DMS79 treated with DMSO at 0.1 percent for 48 hours (cell line): ENCODE data around the gene LRRTM3.

Source experiments
- DNase-seq: peaks from one replicate; lab custom pipeline; 2025; lab: John Stamatoyannopoulos, UW

The LRRTM3 gene

DNA sequence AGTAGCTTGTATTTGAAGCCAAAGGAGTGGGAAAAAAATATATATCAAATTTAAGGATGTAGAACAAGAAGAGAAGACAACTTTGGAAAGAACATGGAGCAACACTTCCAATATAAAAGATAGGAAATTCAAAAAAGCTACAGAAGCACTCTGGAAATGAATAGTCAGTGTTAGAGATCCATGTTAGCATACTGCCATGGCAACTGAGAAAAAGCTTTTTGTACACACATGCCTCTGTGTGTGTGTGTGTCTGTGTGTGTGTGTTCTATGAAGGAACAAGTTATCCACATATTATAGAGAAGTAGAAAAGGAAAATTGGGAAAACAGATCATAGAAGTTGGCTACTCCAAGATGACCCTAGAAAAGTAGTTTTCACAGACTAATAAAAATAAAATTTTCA lies 96.3 kb downstream of the LRRTM3 start:
- no peak for DNase-seq

DNA sequence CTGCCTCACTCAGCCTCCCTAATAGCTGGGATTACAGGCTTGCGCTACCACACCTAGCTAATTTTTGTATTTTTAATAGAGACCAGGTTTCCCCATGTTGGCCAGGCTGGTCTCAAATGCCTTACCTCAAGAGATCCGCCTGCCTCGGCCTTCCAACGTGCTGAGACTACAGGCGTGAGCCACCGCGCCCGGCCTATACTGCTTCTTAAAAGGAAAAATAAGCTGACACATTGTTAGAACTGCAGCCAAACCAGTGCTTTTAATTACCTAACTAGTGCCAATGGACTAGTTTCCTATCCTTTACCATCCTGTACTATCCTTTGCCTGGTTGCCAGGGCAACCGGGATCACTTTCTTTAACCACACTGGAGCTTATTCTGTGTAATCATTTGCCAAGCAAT lies 108.0 kb downstream of the LRRTM3 start:
- DNase-seq, result no peak

DNA sequence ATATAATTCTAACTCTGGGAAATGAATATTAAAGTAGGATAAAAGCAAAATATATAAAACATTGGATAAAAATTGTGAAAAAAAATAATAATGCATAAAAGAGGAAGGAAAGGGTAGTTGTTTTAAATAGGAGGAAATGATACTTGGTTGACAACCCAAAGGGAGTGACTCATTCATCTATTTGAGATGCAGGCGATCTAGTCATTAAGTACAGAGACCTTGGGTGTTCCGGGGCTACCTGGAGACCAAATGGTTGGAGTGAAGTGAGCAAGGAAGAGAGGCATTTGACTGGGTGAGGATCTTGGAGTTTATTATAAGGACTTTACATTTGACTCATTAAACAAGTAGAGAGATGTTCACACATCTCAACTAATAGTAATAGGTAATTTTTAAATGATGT lies 111.0 kb downstream of the LRRTM3 start:
- DNase-seq, result no peak

DNA sequence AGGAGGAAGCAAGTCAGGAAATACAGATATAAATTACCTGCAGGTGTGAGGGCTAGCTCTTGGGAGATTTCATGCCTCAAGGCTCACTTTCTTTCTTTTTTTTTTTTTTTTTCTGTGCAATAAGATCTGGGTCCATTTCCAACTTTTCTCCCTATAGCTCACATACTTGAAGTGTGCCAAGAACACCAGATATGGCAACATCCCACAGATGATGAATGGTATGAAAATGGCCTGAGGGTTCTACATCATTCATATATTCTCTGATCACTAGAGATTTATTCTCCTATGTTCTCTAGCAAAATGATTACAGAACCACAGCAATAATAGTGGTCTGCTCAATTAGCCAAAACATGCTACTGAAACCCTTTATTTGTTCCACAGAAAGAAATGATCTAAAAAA lies 117.2 kb downstream of the LRRTM3 start:
- DNase-seq, result no peak

DNA sequence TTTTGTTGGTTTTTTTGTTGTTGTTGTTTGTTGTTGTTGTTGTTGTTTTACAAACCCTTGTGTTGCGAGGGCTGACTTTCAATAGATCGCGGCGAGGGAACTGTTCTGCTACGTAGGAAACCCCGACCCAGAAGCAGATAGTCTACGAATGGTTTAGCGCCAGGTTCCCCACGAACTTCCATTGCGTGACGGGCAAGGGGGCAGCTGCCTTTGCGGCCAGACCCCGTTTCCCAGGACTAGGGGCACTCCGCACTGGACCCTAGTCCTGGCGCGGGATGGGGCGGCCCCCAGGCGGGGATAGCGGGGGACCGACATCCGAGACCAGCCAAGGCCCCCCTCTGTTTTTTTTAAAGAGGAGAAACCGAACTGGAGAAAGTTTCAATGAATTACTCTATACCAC lies 119.6 kb downstream of the LRRTM3 start:
- DNase-seq, result no peak

DNA sequence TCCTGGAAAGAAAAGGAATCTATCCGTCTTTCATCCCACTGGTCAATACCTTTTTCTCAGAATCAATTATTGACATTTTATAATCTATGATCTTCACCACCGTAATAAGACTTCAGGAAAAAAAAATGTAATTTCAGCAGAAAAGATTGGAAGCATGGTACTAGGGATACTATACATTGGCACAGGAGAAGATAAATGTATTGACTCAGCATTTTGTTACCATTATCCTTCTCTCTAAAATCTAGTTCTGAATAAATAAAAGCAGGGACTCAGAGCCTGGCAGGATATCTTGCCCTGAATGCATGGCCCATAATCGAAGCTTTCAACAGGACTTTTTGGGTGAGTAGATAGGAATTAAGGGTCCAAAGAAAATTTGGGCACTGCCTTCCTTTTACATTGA lies 120.7 kb downstream of the LRRTM3 start:
- no peak for DNase-seq

DNA sequence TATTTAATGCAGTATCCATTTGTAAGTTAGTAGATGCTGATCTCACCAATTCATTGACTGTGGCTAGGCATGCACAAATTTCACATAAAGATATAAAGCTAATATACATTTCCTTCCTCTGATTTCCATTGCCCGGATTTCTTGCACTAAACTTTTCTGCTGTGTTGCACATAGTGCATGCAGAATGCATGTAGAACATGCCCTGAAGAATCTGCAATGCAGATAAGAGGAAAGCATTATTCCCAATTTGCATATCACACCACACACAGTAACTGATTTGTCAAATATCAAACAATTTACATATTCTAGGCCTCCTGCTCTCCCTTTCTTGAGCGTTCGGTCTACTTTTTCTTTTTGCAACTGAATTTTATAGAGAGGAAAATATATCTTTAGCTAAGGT lies 124.2 kb downstream of the LRRTM3 start:
- DNase-seq, result no peak

DNA sequence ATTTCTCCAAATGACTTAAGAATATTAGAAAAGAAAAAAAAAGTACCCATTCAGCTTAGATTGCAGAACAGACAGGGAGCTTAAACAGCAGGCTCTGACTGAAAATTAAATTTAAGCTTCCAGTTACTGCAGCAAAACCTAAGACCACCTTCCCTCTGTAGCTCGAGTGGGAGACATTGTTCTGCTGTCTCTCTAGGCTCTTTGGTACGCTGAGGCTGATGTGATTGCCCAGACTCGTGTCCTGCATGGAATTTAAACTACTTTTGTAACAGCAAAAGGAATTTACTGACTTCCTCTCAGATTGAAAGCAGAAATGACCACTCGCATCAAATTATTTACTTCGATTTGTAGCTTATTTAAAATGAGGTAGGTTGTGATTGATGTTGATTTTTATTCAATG lies 124.6 kb downstream of the LRRTM3 start:
- DNase-seq, result no peak

DNA sequence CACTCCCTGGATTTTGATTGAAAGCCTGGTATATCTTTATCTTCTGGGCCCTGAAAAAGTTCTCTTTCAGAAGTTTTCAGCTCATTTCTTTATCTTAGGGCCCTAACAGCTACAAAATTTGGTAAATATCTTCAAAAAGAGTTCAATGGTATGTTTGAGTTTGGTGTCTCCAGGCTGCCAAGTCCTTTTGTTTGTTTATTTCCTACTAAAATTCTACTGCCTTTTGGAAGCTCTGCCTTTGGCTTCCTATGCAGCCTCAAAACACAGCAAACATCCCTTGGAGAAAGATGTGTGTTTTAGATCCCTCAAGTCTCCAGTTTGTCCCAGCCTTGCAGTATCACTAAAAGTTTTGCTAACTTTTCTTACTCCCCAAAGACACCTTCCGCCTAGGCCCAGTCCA lies 146.8 kb downstream of the LRRTM3 start:
- no peak for DNase-seq

DNA sequence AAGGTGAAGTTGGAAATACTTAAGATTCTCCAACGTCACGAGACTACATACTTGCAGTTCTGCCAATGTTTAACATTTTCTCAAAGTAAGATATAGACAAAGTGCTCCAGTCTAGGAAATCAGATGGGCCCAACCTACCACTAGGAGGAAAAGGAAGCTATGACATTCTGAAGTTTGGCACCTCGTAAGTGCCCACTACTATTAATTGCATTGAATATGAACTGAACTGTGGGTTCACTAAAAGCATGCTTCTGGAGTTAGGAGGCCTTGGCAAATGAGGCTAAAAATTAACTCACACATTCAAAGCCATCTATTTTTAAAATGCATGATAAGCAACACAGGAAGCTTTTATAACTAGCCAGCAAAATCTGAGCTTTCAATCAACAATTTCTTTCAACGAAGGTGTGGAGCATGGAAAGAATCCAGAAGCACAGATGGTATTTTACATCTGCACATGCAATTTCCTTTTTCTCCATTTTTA lies 149.7 kb downstream of the LRRTM3 start:
- DNase-seq, result no peak

DNA sequence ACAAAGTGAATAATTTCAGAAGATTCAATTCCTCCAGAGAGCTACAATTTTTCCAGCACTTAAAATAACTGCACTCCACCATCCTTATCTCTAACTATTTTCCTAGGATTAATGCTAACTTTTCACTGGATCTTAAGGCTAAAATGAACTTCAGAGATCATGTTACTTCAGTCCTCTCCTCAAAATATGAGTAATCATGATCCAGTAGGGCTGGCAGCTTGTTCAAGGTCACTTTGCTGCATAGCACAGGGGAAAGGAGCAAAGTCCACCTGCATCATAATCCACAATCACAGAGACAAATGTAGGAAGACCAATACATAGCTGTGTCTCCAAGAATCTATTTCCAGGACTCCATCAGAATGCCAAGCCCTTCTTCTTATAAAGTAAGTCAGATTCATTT lies 150.3 kb downstream of the LRRTM3 start:
- no peak for DNase-seq

DNA sequence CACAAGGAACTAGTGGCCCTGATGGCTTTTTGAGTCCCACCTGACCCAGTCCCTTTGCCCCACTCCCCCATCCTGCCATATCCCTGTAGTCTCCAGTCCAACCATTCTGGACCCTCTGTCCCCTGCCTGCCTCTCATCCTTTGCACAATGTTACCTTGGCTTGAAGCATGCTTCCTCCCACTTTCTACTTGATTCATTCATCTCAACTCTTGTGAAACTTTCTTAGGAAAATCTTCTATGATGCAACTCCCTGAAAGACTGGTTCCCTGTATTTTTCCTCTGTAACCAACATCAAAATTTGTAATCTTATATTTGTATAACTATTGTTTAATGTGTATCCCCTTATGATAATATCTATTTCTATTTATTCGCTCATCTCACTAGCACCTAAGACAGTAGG lies 151.5 kb downstream of the LRRTM3 start:
- no peak for DNase-seq

DNA sequence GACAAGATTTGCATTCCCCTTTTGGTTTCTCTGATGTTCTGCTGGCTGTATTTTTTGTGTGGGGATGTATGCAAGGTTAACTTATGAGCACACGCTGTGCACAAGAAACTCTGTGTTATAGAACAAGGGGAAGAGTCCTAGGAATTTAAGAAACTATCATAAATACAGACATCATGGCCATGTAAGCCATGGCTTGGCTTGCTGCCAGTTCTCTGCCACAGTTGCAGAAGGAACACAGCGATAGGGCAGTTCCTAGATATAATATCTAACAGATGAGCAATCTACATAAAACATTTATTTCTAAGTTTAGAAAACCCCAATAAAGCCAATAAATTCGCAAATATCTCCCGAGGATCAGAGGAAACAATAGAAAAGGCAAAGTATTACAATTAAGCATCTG lies 153.3 kb downstream of the LRRTM3 start:
- DNase-seq, result no peak

DNA sequence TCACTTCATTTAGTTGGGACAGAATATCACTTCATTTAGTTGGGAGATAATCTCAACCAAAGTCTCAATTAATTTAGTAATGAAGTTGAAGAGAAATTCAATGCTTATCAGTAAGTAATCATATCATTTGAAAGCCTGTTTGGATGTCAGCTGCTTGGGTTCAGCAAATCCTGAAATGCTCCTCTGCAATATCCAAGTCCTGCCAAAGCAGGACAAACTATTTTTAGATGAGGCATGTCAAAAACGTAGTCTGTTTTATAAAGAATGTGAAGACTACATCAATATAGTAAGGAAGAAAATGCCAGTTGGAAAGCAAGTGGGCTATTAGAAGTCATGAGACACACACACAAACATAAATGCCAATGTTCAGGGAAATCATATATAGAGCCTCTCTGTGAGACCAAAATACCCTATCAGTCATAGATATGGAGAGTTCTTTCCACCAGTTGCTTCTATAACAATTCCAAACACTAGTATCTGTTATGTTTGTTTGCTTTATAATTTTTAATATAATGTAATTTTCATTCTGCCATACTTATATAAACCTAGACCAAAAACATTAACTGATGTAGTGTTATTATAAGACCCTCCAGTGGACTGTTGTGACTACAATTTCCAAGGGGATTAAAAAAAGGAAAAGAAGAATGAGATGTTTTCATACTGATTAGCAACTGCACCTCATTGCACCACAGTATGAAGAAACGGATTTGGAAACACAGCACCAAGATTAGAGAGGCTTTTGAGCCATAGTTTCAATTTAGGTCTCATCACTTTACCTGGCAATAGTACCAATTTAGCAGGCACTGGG lies 160.7 kb downstream of the LRRTM3 start:
- DNase-seq, result no peak

DNA sequence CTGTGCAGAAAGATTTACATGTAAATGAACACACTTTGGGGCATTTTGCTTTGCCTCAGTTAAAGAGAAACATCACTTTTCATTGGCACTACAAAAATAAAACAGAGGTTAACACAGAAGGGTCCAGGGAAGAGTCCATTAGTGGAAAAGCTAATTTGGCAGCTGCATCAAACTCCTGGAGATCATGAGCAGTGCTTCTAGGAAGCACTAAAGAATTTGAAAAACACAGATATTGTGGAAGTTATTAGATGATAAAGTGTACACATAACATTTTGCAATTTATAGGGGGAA lies 161.2 kb downstream of the LRRTM3 start:
- DNase-seq, result no peak

DNA sequence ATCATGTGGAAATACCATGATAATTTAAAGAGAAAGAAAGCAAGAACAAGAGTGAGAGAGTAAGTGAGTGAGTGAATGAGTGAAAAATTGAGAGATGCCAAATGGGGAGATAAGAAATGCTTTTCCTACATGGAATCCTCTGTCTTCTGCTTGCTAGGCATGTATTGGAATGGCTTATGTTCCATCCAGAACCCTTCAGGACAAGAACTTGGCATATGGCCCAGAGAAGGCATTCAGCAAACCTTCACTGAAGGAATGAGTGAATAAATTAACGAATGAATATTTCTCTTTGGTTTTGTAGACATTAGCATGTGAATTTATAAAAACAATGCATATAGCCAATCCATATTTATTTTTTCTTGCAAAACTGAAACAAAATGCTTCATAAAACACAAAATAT lies 162.2 kb downstream of the LRRTM3 start:
- no peak for DNase-seq

DNA sequence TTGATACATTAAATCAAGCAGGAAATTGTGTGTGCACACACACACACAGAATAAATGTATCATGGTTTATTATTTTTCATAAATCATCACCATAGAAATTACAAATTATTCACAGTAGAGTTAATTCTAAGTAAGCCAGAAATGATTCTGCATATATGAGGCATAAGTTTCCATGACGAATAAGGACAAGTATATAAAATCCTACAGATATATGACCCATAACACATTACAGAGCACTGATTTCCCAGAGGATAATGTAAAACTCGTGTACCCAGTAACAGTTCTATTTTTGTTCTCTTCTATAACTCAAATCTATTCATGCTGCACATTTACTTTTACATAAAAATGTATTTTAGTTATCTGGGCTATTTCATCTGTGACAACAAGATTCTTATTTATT lies 169.7 kb downstream of the LRRTM3 start:
- no peak for DNase-seq

DNA sequence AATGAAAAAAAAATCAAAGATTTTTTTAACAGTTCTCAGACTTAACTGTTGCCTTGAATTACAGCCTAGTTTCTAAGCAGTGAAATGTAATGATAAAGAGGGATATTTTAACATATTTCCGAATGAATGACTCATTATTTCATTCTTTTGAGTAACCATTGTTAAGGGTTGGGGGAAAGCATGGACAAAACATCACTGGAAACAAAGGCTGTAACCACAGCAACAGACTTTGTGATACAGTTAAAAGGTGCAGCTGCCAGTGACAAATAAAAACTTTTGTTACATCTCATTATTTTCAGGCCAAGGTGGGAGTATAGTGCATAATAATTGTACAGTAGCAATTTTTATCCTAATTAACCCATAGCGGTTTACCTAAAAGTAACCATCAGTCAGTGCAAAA lies 172.6 kb downstream of the LRRTM3 start:
- DNase-seq, result no peak

DNA sequence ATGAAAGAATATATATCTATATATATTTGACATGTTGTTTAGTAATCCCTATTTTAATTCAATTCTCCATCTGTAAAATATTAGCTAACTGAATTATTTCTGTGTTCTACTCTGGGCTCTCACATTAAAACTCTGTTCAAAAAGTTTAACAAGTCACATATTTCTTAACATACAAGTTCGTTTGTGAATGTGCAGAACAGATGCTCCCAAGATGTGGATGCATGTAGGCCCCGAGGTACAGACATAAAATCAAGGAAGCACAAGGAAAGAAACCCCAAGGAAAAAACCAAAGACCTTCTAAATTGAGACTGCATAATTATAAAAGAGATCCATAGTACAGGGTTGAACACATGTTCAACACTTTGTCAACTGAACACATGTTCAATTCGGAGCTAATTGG lies 175.1 kb downstream of the LRRTM3 start:
- DNase-seq, result no peak

DNA sequence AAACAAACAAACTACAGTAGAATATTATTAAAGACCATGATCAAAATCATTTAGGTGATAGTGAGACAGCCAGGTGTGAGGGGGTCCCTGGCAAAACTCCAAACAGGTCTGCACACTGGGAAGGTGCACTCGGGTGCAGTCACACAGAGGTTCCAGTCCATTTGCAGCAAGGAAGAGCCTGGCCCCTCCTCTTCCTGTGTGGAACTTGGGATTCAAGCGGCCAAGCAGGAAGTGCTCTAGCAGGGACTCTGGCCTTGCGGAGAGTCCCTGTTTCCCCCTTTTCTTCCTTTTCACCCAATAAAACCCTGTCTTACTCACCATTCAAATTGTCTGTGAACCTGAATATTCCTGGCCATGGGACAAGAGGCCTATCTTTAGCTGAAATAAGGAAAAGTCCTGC lies 181.8 kb downstream of the LRRTM3 start:
- no peak for DNase-seq

DNA sequence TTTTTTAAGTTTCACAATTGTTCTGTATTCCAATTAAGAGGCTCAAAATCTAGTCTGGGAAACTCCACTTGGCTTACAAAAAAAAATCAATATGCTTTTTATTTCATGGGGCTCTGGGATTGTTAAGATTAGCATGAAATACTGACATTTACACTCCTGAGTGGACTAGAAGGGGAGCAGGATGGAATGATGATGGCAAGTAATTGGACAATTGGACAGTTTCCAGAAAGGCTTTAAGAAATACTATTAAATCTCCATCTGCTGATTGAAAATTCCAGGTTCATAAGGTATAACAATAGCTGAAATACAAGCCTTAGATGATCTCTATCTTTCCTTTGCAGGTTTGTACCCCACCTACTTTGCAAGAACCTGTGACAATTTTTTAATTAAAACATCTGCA lies 184.4 kb downstream of the LRRTM3 start:
- no peak for DNase-seq

DNA sequence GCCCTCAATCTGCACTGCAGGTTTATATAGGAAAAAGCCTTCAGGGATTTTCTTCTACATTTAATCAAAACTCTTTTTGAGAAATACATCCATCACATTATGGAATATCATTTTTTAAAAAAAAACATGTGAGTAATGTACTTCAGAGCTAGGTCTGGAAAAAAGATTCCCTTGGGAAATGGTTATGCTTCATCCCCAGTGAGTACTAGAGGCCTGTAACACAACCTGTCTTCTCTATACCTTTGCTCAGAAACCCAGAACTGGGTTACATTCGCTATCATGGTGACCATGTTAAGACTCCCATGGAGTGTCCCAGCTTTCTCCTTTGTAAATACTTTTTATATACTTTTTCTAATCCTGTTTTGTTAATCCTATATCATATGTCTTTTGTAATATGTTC lies 186.9 kb downstream of the LRRTM3 start:
- no peak for DNase-seq

DNA sequence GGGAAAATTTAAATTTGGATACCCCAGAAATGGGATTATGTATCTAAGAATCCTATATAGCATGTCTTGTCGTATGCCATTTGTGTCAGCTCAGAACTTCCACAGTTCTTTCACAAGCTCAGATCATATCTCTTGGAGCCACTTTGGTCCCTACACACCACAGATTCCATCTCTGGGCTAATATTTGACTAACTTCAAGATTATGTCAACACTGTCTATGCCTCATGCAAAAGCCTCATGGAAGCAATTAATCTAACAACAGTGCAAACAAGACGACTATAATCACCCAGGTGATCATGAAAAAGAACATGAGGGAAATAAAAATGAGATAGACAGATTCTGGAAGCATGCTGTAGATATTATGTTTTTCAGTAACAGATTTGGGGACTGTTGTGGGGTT lies 189.1 kb downstream of the LRRTM3 start:
- no peak for DNase-seq

DNA sequence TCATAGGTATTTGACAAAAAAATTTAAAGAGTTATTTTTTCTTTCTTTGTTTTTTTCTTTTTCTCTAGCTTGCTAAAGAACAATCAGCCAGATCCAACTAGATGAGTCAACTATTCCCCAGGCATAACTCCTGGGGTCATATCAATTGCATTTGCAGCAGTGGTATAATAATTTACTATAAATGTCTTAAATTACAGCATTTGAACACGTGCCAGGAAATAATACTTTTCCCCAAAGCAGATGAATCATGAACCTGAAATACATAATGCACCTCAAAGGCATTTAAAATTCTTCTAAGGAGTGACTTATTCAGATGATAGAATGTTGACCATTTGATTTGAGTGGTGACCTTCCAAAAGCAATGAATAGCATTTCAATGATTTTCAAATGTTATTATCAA lies 190.1 kb downstream of the LRRTM3 start:
- DNase-seq, result no peak

DNA sequence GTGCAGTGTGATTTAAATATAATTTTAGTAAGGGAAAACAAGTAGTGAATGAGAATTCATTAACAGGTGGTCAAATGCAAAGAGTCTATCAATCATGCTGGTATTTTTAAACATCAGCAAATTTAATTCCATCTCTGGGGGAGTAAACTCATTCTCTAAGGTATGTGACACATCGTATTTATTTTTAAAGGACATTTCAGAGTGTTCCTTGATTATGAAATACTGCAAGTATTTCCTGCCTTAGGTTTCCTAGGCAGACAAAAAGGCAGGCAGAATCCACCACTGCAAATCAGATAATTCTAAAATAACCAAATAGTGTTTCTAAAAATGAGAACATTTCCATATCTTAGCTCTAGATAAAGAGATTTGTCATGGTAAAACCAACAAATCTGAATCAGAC lies 193.8 kb downstream of the LRRTM3 start:
- no peak for DNase-seq
